Pancreas (tissue), 10 donors: ENCODE results near the gene FHL1. TPM values are rescaled to one million over a fixed set of nuclear protein-coding genes. Genes with fewer than 3 reads are reported as not detected.
A peak's percentile ranks its signal among the peaks of the same experiment; 100 is the strongest.

Experiments
- ATAC-seq, 4 donors: fragments of 200-7000 bp; cut with Tn5 transposase; one replicate each; pipeline versions ENCODE4 v1.8.0 to v1.9.1; 2020; ENCODE audit warnings: mild to moderate bottlenecking in 4 of 4, moderate library complexity in 4 of 4
- DNase-seq, 6 donors: peaks; one replicate each; pipeline ENCODE4 v3.0.0-alpha.2; 2020
- FAIRE-seq: peaks from 2 replicates; lab custom pipeline; 2012; peaks lifted over from hg19 to GRCh38; lab: Jason Lieb, UNC
- H3K27ac ChIP-seq, 4 donors: fragments of 200-600 bp; sonication (generic); 1 replicate in 3 of 4; 2 replicates in 1 of 4; pipeline versions ENCODE4 v1.5.0 to v1.8.0; 2020
- H3K27me3 ChIP-seq, 4 donors: fragments of 200-600 bp; one replicate each; pipeline ENCODE4 v1.8.0; 2021
- H3K36me3 ChIP-seq, 3 donors: fragments of 200-600 bp; sonication (generic) in 1 of 3; one replicate each; pipeline versions ENCODE4 v1.5.0 to v1.8.0; 2020 to 2021
- H3K4me1 ChIP-seq, 3 donors: fragments of 200-600 bp; one replicate each; pipeline ENCODE4 v1.8.0; 2021
- H3K4me3 ChIP-seq, 4 donors: fragments of 200-600 bp; sonication (generic) in 2 of 4; one replicate each; pipeline versions ENCODE4 v1.5.0 to v1.8.0; 2020 to 2021
- H3K9me3 ChIP-seq, 4 donors: fragments of 200-600 bp; one replicate each; pipeline ENCODE4 v1.8.0; 2021
- WGBS, 2 donors: extraction: QIAGEN DNeasy Blood & Tissue Kit; methylation state at CpG; one replicate each; pipeline ENCODE4 v1.1.7; 2013; 5-methylcytosine and 5-hydroxymethylcytosine counted together
- intact Hi-C, 3 donors: fragments of 100-400 bp; cut with DNase I; formaldehyde crosslinking; loops; one replicate each; pipeline versions ENCODE4 v1.11.1 to v1.14.2; 2022
- polyA plus RNA-seq, 2 donors: library from polyadenylated mRNA; stranded (reverse); fragments of 200-250 nt; gene quantifications; one replicate each; pipeline ENCODE4 v1.2.3, GENCODE V29; 2013
- total RNA-seq, 6 donors: library from RNA; stranded (reverse); fragmentation: NEBNext Ultra II Directional in 4 of 6; extraction: Animal tissue kit (Norgen Biotek cat#: 25700) in 4 of 6; gene quantifications; one replicate each; pipeline versions ENCODE4 v1.2.1 to v1.2.4, GENCODE V29; 2021 to 2023
- TF ChIP-seq, protein P1 (sequence below), 4 donors: fragments of 200-600 bp; sonication (generic) in 3 of 4; IDR thresholded peaks; one replicate each; pipeline versions ENCODE4 v1.5.0 to v1.8.0; 2021; ENCODE audit warnings: antibody characterized with exemption in 4 of 4
- donor health status: healthy with polysubstance abuse.
- donor health status: DM: no; HTN: no; CAD: no; lungs with moderate emphysema.
- donor health status: DM: no; HTN: no; CAD: no.
- donor health status: control.
- donor health status: control.
- donor health status: Bipolar disorder and iron deficiency.
- donor health status: DM: yes; HTN: yes; CAD: no.
- donor health status: DM: no; HTN: no; CAD: no.
- donor health status: DM: no; HTN: no; CAD: no.
- donor health status: DM: yes; HTN: yes; CAD: no.

Gene FHL1
- total and polyA plus RNA-seq, 8 donors: 6.2 to 31.6 (median 12.7) TPM

DNA sequence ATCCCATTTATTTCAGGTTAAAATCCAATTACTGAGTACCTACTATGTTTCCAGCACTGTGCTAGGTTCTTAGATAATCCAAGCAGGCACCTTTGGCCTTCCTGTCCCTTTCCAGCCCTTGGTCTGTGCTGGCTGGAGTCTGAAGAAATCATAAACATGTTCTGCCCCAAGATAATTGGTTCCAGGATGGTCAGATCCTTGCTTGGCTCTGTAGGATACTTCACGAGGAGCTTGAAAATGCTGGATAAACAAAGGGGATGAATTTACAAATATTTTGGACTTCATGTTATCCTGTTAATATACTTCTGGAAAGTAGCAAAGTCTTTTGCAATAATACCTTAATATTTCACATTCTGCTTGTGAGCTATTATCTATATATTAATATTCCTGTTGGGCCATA is 35.0 kb upstream of the FHL1 start:
- no peaks in the 10 kb centered on the region for H3K27me3 ChIP-seq
- TF ChIP-seq, protein P1, sequence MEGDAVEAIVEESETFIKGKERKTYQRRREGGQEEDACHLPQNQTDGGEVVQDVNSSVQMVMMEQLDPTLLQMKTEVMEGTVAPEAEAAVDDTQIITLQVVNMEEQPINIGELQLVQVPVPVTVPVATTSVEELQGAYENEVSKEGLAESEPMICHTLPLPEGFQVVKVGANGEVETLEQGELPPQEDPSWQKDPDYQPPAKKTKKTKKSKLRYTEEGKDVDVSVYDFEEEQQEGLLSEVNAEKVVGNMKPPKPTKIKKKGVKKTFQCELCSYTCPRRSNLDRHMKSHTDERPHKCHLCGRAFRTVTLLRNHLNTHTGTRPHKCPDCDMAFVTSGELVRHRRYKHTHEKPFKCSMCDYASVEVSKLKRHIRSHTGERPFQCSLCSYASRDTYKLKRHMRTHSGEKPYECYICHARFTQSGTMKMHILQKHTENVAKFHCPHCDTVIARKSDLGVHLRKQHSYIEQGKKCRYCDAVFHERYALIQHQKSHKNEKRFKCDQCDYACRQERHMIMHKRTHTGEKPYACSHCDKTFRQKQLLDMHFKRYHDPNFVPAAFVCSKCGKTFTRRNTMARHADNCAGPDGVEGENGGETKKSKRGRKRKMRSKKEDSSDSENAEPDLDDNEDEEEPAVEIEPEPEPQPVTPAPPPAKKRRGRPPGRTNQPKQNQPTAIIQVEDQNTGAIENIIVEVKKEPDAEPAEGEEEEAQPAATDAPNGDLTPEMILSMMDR (IDR thresholded peaks at IDR 0.05): no peak
- WGBS, 2 donors: 0 to 2% methylated on average over 1 of the region's 1 CpG
- no peaks in the 10 kb centered on the region for H3K9me3 ChIP-seq
- H3K4me3 ChIP-seq: no peak overlapping the region
- ATAC-seq (no peak), FAIRE-seq (no peak), DNase-seq (no peak)
- intact Hi-C loops: no loop called here
- H3K27ac ChIP-seq: no peak overlapping the region
- H3K4me1 ChIP-seq: no peaks in the 10 kb centered on the region
- H3K36me3 ChIP-seq: no peaks in the 10 kb centered on the region

DNA sequence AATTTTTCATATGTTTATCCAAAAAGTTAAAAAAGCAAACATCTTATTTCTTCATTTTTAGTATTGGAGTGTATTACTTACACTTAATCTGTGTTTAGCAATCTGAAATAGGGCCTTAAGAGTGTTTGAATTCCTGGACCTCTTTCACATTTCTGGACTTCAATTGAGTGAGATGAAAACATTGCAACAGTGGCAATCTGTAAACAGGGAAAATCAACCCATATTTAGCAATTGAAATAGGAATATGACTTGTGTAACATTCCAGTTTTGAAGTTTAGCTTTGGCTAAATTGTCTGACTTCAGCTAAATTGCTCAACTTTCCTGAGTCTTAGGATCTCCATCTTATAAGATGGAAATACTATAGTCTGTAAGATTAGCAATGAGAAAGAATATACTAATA is 34.6 kb upstream of the FHL1 start:
- H3K27me3 ChIP-seq: no peaks in the 10 kb centered on the region
- DNase-seq (no peak), FAIRE-seq (peak; percentile 29), ATAC-seq (no peak)
- H3K36me3 ChIP-seq: no peaks in the 10 kb centered on the region
- TF ChIP-seq, protein P1 (IDR thresholded peaks at IDR 0.05): no peak
- no peak overlapping the region for H3K27ac ChIP-seq
- no peaks in the 10 kb centered on the region for H3K4me1 ChIP-seq
- H3K4me3 ChIP-seq: no peak overlapping the region
- intact Hi-C loops: no loop called here
- no peaks in the 10 kb centered on the region for H3K9me3 ChIP-seq

DNA sequence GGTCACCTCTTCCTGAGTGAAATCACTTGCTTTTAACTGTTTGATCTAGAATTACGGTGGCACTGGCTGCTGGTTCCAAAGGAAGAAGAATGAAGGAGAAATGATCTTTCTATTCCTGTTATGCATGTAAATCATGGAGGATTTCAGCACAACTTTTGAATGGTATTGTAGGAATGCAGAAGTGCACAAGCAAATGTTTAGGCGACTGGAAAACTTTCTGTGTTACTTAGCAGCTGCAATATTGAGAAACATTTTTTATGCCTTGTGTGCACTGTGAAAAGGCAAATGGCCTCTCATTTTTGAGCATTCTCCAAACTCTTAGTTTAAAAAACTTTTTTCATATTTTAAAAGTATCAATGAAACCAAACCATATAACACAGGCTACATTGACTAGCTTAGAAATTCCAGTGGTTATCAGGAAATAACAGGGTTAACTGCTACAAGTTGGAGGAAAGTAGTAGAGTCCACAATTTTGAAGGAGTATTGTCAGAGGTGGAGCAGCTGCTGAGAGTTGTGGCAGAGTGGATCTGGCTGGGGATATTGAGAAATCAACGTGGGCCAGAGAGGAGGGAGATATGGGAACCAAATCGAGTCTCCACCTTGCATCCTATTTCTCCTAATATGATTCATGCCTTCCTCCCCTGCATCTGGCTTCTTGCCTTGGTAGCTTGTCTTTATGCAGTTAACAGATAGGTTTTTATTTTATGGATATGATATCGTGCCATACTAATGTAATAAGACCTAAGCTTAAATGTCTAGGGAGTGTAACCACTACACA is 32.0 kb upstream of the FHL1 start:
- Histone ChIP-seq H3K9me3 (no peaks in the 10 kb centered on the region), H3K4me1 (no peaks in the 10 kb centered on the region), H3K27me3 (no peaks in the 10 kb centered on the region), H3K36me3 (no peaks in the 10 kb centered on the region), H3K27ac (no peak overlapping the region), H3K4me3 (no peak overlapping the region)
- 46 to 54% methylated on average over 5 of the region's 5 CpGs for WGBS, 2 donors
- DNase-seq: no peak
- intact Hi-C loops: no loop called here
- no peak for ATAC-seq
- no peak for FAIRE-seq
- TF ChIP-seq, protein P1 (IDR thresholded peaks at IDR 0.05): no peak

DNA sequence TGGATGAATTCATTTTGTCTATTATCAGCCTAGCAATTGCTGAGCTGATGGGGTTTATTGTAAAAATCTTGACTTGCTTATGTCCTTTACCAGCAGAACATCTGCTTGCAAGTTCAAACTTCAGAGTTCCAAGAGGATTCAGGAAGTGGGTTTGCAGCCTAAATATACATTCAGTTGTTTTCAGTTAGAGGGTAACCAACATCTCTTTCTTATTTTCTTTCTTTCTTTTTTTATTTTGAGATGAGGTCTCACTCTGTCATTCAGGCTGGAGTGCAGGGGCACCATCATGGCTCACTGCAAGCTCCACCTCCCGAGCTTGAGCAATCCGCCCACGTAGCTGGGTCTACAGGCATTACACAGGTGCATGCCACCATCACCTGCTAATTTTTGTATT is 31.4 kb upstream of the FHL1 start:
- Histone ChIP-seq H3K9me3 (no peaks in the 10 kb centered on the region), H3K36me3 (no peaks in the 10 kb centered on the region), H3K4me1 (no peaks in the 10 kb centered on the region), H3K4me3 (no peak overlapping the region), H3K27ac (no peak overlapping the region), H3K27me3 (no peaks in the 10 kb centered on the region)
- intact Hi-C loops: no loop called here
- DNase-seq: no peak
- TF ChIP-seq, protein P1 (IDR thresholded peaks at IDR 0.05): no peak
- FAIRE-seq: no peak
- ATAC-seq: no peak
- 59 to 67% methylated on average over 3 of the region's 3 CpGs for WGBS, 2 donors

DNA sequence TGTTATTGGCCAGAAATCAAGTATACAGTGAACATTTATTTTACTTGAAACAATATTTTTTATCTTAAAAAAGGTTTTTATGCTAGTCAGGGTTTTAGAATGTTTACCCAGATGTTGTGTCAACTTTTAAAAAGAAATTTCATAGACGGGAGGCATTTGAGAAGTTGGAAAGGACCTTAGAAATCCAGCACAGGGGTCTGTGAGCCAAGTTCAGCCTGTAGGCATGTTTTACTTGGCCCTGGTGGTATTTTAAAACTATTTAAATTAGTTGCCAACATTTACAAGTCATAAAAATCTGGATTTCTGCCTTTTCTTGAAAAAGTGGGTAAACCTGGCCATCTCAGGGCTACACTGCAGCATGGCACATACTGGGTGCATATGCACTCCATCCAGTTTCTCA is 25.5 kb upstream of the FHL1 start:
- Histone ChIP-seq H3K4me3 (no peak overlapping the region), H3K27me3 (peaks cover 0 to 4% (median 0%) of the 10 kb centered on the region in 4 donors), H3K36me3 (no peaks in the 10 kb centered on the region), H3K4me1 (no peaks in the 10 kb centered on the region), H3K27ac (no peak overlapping the region), H3K9me3 (no peaks in the 10 kb centered on the region)
- TF ChIP-seq, protein P1 (IDR thresholded peaks at IDR 0.05): no peak
- 18 to 29% methylated on average over 1 of the region's 1 CpG for WGBS, 2 donors
- DNase-seq (no peak), FAIRE-seq (no peak), ATAC-seq (no peak)
- intact Hi-C loops: no loop called here
